ENCODE measurements around the gene CDH22. TPM values are rescaled to one million over a fixed set of nuclear protein-coding genes. Genes with fewer than 3 reads are reported as not detected.
A peak's percentile ranks its signal among the peaks of the same experiment; 100 is the strongest.

CDH22 gene
- total RNA-seq, 1 donor from 2014 or later, result 1.3 TPM

- no peaks in the 10 kb centered on the region for H3K4me1 Mint-ChIP-seq (ENCODE audit: unreplicated experiment)
- no peak for DNase-seq (ENCODE audit: extremely low spot score, unreplicated experiment)
- H3K27ac Mint-ChIP-seq, result no peak overlapping the region
- H3K36me3 Mint-ChIP-seq, result no peaks in the 10 kb centered on the region
- no peaks in the 10 kb centered on the region for H3K9me3 Mint-ChIP-seq
- no peak overlapping the region for H3K4me3 Mint-ChIP-seq
- H3K27me3 Mint-ChIP-seq, result peaks cover 50% of the 10 kb centered on the region
- TF ChIP-seq CTCF (conservative IDR thresholded peaks at IDR 0.05), result no peak
Measured at GRCh38 chr20:46144432-46145025, 163.8 kb downstream of the CDH22 start.

GRCh38 chr20:46142124-46142523 lies 166.2 kb downstream of the CDH22 start:
- no peak for TF ChIP-seq CTCF (conservative IDR thresholded peaks at IDR 0.05)
- Mint-ChIP-seq H3K27ac (no peak overlapping the region), H3K4me1 (ENCODE audit: unreplicated experiment) (no peaks in the 10 kb centered on the region), H3K27me3 (peaks cover 59% of the 10 kb centered on the region), H3K9me3 (no peaks in the 10 kb centered on the region), H3K4me3 (no peak overlapping the region), H3K36me3 (no peaks in the 10 kb centered on the region)
- no peak for DNase-seq (ENCODE audit: extremely low spot score, unreplicated experiment)

GRCh38 chr20:46139908-46140482 lies 168.3 kb downstream of the CDH22 start:
- Mint-ChIP-seq H3K27me3 (peaks cover 68% of the 10 kb centered on the region), H3K4me1 (ENCODE audit: unreplicated experiment) (peaks cover 5% of the 10 kb centered on the region), H3K4me3 (no peak overlapping the region), H3K9me3 (no peaks in the 10 kb centered on the region), H3K36me3 (no peaks in the 10 kb centered on the region), H3K27ac (no peak overlapping the region)
- no peak for TF ChIP-seq CTCF (conservative IDR thresholded peaks at IDR 0.05)
- DNase-seq (ENCODE audit: extremely low spot score, unreplicated experiment), result no peak

- H3K4me1 Mint-ChIP-seq (ENCODE audit: unreplicated experiment), result peaks cover 5% of the 10 kb centered on the region
- H3K36me3 Mint-ChIP-seq, result no peaks in the 10 kb centered on the region
- H3K4me3 Mint-ChIP-seq, result no peak overlapping the region
- no peak for DNase-seq (ENCODE audit: extremely low spot score, unreplicated experiment)
- H3K27me3 Mint-ChIP-seq, result peaks cover 68% of the 10 kb centered on the region
- TF ChIP-seq CTCF (conservative IDR thresholded peaks at IDR 0.05), result peak; percentile 19
- no peaks in the 10 kb centered on the region for H3K9me3 Mint-ChIP-seq
- H3K27ac Mint-ChIP-seq, result no peak overlapping the region
Measured at GRCh38 chr20:46139266-46139889, 168.9 kb downstream of the CDH22 start.

- DNase-seq (ENCODE audit: extremely low spot score, unreplicated experiment), result no peak
- Mint-ChIP-seq H3K36me3 (no peaks in the 10 kb centered on the region), H3K4me1 (ENCODE audit: unreplicated experiment) (peaks cover 5% of the 10 kb centered on the region), H3K4me3 (no peak overlapping the region), H3K9me3 (no peaks in the 10 kb centered on the region), H3K27me3 (peaks cover 63% of the 10 kb centered on the region), H3K27ac (no peak overlapping the region)
- no peak for TF ChIP-seq CTCF (conservative IDR thresholded peaks at IDR 0.05)
Measured at GRCh38 chr20:46137816-46138215, 170.5 kb downstream of the CDH22 start.

All from type B pancreatic cell (in vitro differentiated cells).